Neural progenitor cell (in vitro differentiated cells): ENCODE data around the gene LVRN.
"Not testable (repeated sequence)": the region's sequence is repeated elsewhere in the genome, so short reads cannot be mapped to it uniquely, and the experiment has no call there.

Experiments
- CTCF ChIP-seq: fragments of 200-600 bp; sonication (generic); IDR thresholded peaks from 2 replicates; pipeline ENCODE4 v1.5.1; 2017; ENCODE audit warnings: antibody characterized with exemption, mild to moderate bottlenecking
- EZH2phosphoT487 ChIP-seq: fragments of 200-600 bp; sonication (generic); IDR thresholded peaks from 2 replicates; pipeline ENCODE4 v1.6.1; 2017; ENCODE audit warnings: antibody characterized with exemption

- not testable (repeated sequence) for TF ChIP-seq CTCF, EZH2phosphoT487
Observed at GRCh38 chr5:115913623-115914400, 48.5 kb upstream of the LVRN start.
